ENCODE data around the gene CACNA2D3. TPM values are rescaled to one million over a fixed set of nuclear protein-coding genes. Genes with fewer than 3 reads are reported as not detected.

CACNA2D3 gene
- total RNA-seq, 1 donor from 2014 or later = 0.70 TPM

GRCh38 chr3:54599716-54600115, 477.4 kb downstream of the CACNA2D3 start:
- Histone ChIP-seq H2AFZ (ENCODE audit: low read depth, low read length) (no peak overlapping the region), H3K27me3 (ENCODE audit: insufficient read depth, low read length) (peaks cover 4% of the 10 kb centered on the region), H3K79me2 (ENCODE audit: insufficient read depth, low read length) (no peaks in the 10 kb centered on the region), H3K4me2 (ENCODE audit: low read length) (peak overlapping the region; percentile 55), H3K36me3 (ENCODE audit: insufficient read depth, low read length) (no peaks in the 10 kb centered on the region), H3K4me3 (ENCODE audit: insufficient read depth, low read depth, low read length) (no peak overlapping the region), H3K9ac (ENCODE audit: low read length) (no peak overlapping the region), H3K9me3 (ENCODE audit: insufficient read depth, low read depth, low read length) (no peaks in the 10 kb centered on the region), H3K27ac (ENCODE audit: low read depth, low read length) (no peak overlapping the region), H3K4me1 (ENCODE audit: insufficient read depth, low read length) (no peaks in the 10 kb centered on the region), H4K20me1 (ENCODE audit: insufficient read depth, low read length) (no peaks in the 10 kb centered on the region)
- Mint-ChIP-seq H3K9me3 (ENCODE audit: unreplicated experiment) (no peaks in the 10 kb centered on the region), H3K4me3 (ENCODE audit: unreplicated experiment) (no peak overlapping the region), H3K27ac (ENCODE audit: unreplicated experiment) (no peak overlapping the region), H3K4me1 (ENCODE audit: low read depth, unreplicated experiment) (no peaks in the 10 kb centered on the region), H3K27me3 (ENCODE audit: low read depth, unreplicated experiment) (peaks cover 9% of the 10 kb centered on the region), H3K36me3 (ENCODE audit: low read depth, unreplicated experiment) (no peaks in the 10 kb centered on the region)
- TF ChIP-seq EZH2 (IDR thresholded peaks at IDR 0.05; ENCODE audit: insufficient read depth, low read length) (no peak), CTCF (IDR thresholded peaks at IDR 0.05; ENCODE audit: insufficient read depth, low read depth, low read length) (no peak)
- DNase-seq (ENCODE audit: low read depth) (no peak), FAIRE-seq (no peak)

- H3K27me3 Mint-ChIP-seq (ENCODE audit: low read depth, unreplicated experiment) = peaks cover 9% of the 10 kb centered on the region
- no peaks in the 10 kb centered on the region for H3K4me1 ChIP-seq (ENCODE audit: insufficient read depth, low read length)
- no peak overlapping the region for H3K4me3 ChIP-seq (ENCODE audit: insufficient read depth, low read depth, low read length)
- no peaks in the 10 kb centered on the region for H3K36me3 Mint-ChIP-seq (ENCODE audit: low read depth, unreplicated experiment)
- FAIRE-seq = no peak
- TF ChIP-seq EZH2 (IDR thresholded peaks at IDR 0.05; ENCODE audit: insufficient read depth, low read length) (no peak), CTCF (IDR thresholded peaks at IDR 0.05; ENCODE audit: insufficient read depth, low read depth, low read length) (no peak)
- H3K4me3 Mint-ChIP-seq (ENCODE audit: unreplicated experiment) = no peak overlapping the region
- H2AFZ ChIP-seq (ENCODE audit: low read depth, low read length) = no peak overlapping the region
- no peak for DNase-seq (ENCODE audit: low read depth)
- H3K9ac ChIP-seq (ENCODE audit: low read length) = no peak overlapping the region
- no peak overlapping the region for H3K27ac Mint-ChIP-seq (ENCODE audit: unreplicated experiment)
- no peaks in the 10 kb centered on the region for H4K20me1 ChIP-seq (ENCODE audit: insufficient read depth, low read length)
- H3K36me3 ChIP-seq (ENCODE audit: insufficient read depth, low read length) = no peaks in the 10 kb centered on the region
- H3K4me2 ChIP-seq (ENCODE audit: low read length) = peak overlapping the region; percentile 55
- no peak overlapping the region for H3K27ac ChIP-seq (ENCODE audit: low read depth, low read length)
- H3K79me2 ChIP-seq (ENCODE audit: insufficient read depth, low read length) = no peaks in the 10 kb centered on the region
- no peaks in the 10 kb centered on the region for H3K9me3 Mint-ChIP-seq (ENCODE audit: unreplicated experiment)
- H3K4me1 Mint-ChIP-seq (ENCODE audit: low read depth, unreplicated experiment) = no peaks in the 10 kb centered on the region
- no peaks in the 10 kb centered on the region for H3K9me3 ChIP-seq (ENCODE audit: insufficient read depth, low read depth, low read length)
- H3K27me3 ChIP-seq (ENCODE audit: insufficient read depth, low read length) = peaks cover 4% of the 10 kb centered on the region
These were observed 478.3 kb downstream of the CACNA2D3 start for GRCh38 chr3:54600441-54601204.

GRCh38 chr3:54604495-54604894, 482.1 kb downstream of the CACNA2D3 start:
- DNase-seq (ENCODE audit: low read depth) (no peak), FAIRE-seq (no peak)
- no peaks in the 10 kb centered on the region for H3K36me3 ChIP-seq (ENCODE audit: insufficient read depth, low read length)
- no peaks in the 10 kb centered on the region for H3K79me2 ChIP-seq (ENCODE audit: insufficient read depth, low read length)
- peaks cover 4% of the 10 kb centered on the region for H3K27me3 ChIP-seq (ENCODE audit: insufficient read depth, low read length)
- no peaks in the 10 kb centered on the region for H4K20me1 ChIP-seq (ENCODE audit: insufficient read depth, low read length)
- Mint-ChIP-seq H3K4me3 (ENCODE audit: unreplicated experiment) (no peak overlapping the region), H3K36me3 (ENCODE audit: low read depth, unreplicated experiment) (no peaks in the 10 kb centered on the region), H3K27ac (ENCODE audit: unreplicated experiment) (no peak overlapping the region), H3K27me3 (ENCODE audit: low read depth, unreplicated experiment) (peaks cover 7% of the 10 kb centered on the region), H3K9me3 (ENCODE audit: unreplicated experiment) (peaks cover 3% of the 10 kb centered on the region), H3K4me1 (ENCODE audit: low read depth, unreplicated experiment) (no peaks in the 10 kb centered on the region)
- H3K4me3 ChIP-seq (ENCODE audit: insufficient read depth, low read depth, low read length) = no peak overlapping the region
- no peak overlapping the region for H3K27ac ChIP-seq (ENCODE audit: low read depth, low read length)
- TF ChIP-seq CTCF (IDR thresholded peaks at IDR 0.05; ENCODE audit: insufficient read depth, low read depth, low read length) = no peak
- TF ChIP-seq EZH2 (IDR thresholded peaks at IDR 0.05; ENCODE audit: insufficient read depth, low read length) = no peak
- H3K9me3 ChIP-seq (ENCODE audit: insufficient read depth, low read depth, low read length) = no peaks in the 10 kb centered on the region
- H3K4me1 ChIP-seq (ENCODE audit: insufficient read depth, low read length) = no peaks in the 10 kb centered on the region
- H3K4me2 ChIP-seq (ENCODE audit: low read length) = no peak overlapping the region
- no peak overlapping the region for H3K9ac ChIP-seq (ENCODE audit: low read length)
- H2AFZ ChIP-seq (ENCODE audit: low read depth, low read length) = no peak overlapping the region
